ENCODE measurements around the gene METTL9.

- TF ChIP-seq CTCF (IDR thresholded peaks at IDR 0.05) (no peak), ZFX (IDR thresholded peaks at IDR 0.05; ENCODE audit: borderline replicate concordance) (no peak)
These were observed 9.1 kb upstream of the METTL9 start for GRCh38 chr16:21590287-21590686.
